ENCODE measurements around the gene CD99. TPM values are rescaled to one million over a fixed set of nuclear protein-coding genes. Genes with fewer than 3 reads are reported as not detected.
A peak's percentile ranks its signal among the peaks of the same experiment; 100 is the strongest.

The CD99 gene
- total RNA-seq, 1 experiment from 2014 or later = 92.1 TPM

DNA sequence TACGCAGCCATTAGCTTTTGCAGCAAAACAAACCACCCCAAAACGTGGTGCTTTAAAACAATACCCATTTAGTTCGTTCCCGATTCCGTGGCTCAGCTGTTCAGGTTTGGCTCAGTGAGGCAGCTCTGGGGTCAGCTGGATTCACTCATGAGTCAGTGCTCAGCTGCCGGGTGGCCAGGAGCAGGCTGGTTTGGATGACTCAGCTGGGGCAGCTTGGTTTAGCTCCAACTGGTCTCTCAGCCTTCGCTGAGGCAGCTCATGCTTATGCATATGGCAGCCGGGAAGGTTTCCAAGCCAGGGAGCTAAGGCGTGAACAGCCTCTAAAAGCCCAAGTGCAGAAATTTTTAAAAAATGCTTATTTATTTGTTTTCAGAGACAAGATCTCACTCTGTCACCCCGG lies 13.3 kb upstream of the CD99 start:
- no CpG with 5 or more reads among the region's 10 CpGs for WGBS (ENCODE audit: extremely low coverage, insufficient read length, low lambda C conversion rate)

More for the DNA sequence above, 13.3 kb upstream of the CD99 start:
- H3K23me2 ChIP-seq (ENCODE audit: insufficient read length, low read depth, low read length, poor library complexity, severe bottlenecking) = no peaks in the 10 kb centered on the region
- no peak overlapping the region for H2BK20ac ChIP-seq (ENCODE audit: low read depth, low read length, poor library complexity, severe bottlenecking)
- no peak overlapping the region for H2BK5ac ChIP-seq (ENCODE audit: insufficient read length, low read length)
- Mint-ChIP-seq H3K27me3 (ENCODE audit: low read depth) (no peaks in the 10 kb centered on the region; the same call in 1 of the 2 replicates), H3K9me3 (no peaks in the 10 kb centered on the region), H3K27ac (no peak overlapping the region), H3K4me3 (no peak overlapping the region), H3K4me1 (peaks cover 4 to 9% of the 10 kb centered on the region in 2 experiments; a peak in 3 of 4 replicates), H3K36me3 (ENCODE audit: insufficient read depth in 1 of 3, low read depth in 3 of 3) (peaks cover 0 to 3% (median 2%) of the 10 kb centered on the region in 3 experiments; a peak in 1 of 7 replicates)
- H4K5ac ChIP-seq (ENCODE audit: insufficient read length, low read depth, low read length) = no peak overlapping the region
- H2AFZ ChIP-seq (ENCODE audit: low read length) = no peak overlapping the region
- H4K20me1 ChIP-seq (ENCODE audit: control insufficient read depth, insufficient read depth, insufficient read length) = no peaks in the 10 kb centered on the region
- H3K79me2 ChIP-seq (ENCODE audit: insufficient read depth, low read length) = no peaks in the 10 kb centered on the region
- no peak overlapping the region for H2BK15ac ChIP-seq (ENCODE audit: low read depth, low read length)
- H3T11ph ChIP-seq (ENCODE audit: low read length) = no peak overlapping the region
- no peak overlapping the region for H2BK12ac ChIP-seq (ENCODE audit: insufficient read length, low read depth, low read length)
- H4K91ac ChIP-seq (ENCODE audit: insufficient read length, low read depth, low read length) = no peak overlapping the region
- H4K8ac ChIP-seq (replicated peaks; ENCODE audit: insufficient read length, low read depth, low read length) = no peak overlapping the region
- no peaks in the 10 kb centered on the region for H3K27me3 ChIP-seq (ENCODE audit: insufficient read depth, low read length)
- H3K23ac ChIP-seq (ENCODE audit: insufficient read length, low read depth, low read length) = no peak overlapping the region
- H3K4me1 ChIP-seq (ENCODE audit: insufficient read depth, low read length) = no peaks in the 10 kb centered on the region
- H3K9ac ChIP-seq (ENCODE audit: extremely low read depth, insufficient read length, low read length) = no peak overlapping the region
- no peak overlapping the region for H2AK5ac ChIP-seq (ENCODE audit: insufficient read length, low read length)
- H3K79me1 ChIP-seq (ENCODE audit: insufficient read depth, low read depth, low read length, poor library complexity, severe bottlenecking) = no peaks in the 10 kb centered on the region
- no peak for TF ChIP-seq CTCF (conservative IDR thresholded peaks at IDR 0.05)
- DNase-seq = peak; percentile 47
- H3K56ac ChIP-seq (ENCODE audit: insufficient read length, low read depth, low read length) = no peak overlapping the region
- no peak overlapping the region for H3K4ac ChIP-seq (ENCODE audit: low read depth, low read length)
- H3K18ac ChIP-seq (ENCODE audit: insufficient read length, low read depth, low read length) = no peak overlapping the region
- H3K4me2 ChIP-seq (ENCODE audit: insufficient read depth, insufficient read length, low read length) = no peak overlapping the region
- no peak overlapping the region for H3K14ac ChIP-seq (ENCODE audit: insufficient read depth, low read length)
- no peaks in the 10 kb centered on the region for H3K9me3 ChIP-seq (ENCODE audit: control insufficient read depth, low read depth, low read length)
- H3K27ac ChIP-seq (ENCODE audit: insufficient read length, low read depth, low read length) = no peak overlapping the region
- H2BK120ac ChIP-seq (ENCODE audit: low read depth, low read length, poor library complexity, severe bottlenecking) = no peak overlapping the region
